K562 (cell line): Measurements from ENCODE around the gene GNAQ. TPM values are rescaled to one million over a fixed set of nuclear protein-coding genes. Genes with fewer than 3 reads are reported as not detected.

ENCODE experiments used
- CCNT2 ChIP-seq: IDR thresholded peaks from 2 replicates; pipeline ENCODE4 v1.6.1; 2011; ENCODE audit warnings: borderline replicate concordance, low read depth, mild to moderate bottlenecking, moderate library complexity, mixed read lengths, low read length; ENCODE audit not compliant: insufficient read length; ENCODE audit errors: extremely low read depth
- FOXA1 ChIP-seq: fragments of 450-650 bp; IDR thresholded peaks from 2 replicates; pipeline ENCODE4 v1.6.1; 2016; ENCODE audit warnings: mild to moderate bottlenecking, borderline replicate concordance
- FOXJ2 ChIP-seq: fragments of 200-800 bp; sonication (Bioruptor generic); IDR thresholded peaks from 2 replicates; pipeline ENCODE4 v1.6.1; 2016; ENCODE audit warnings: missing genetic modification characterization, missing compliant biosample characterization
- NCOR1 ChIP-seq: fragments of 450-650 bp; IDR thresholded peaks from 2 replicates; pipeline ENCODE4 v1.6.1; 2016; ENCODE audit warnings: mild to moderate bottlenecking, moderate library complexity
- NFE2L1 ChIP-seq: fragments of 450-650 bp; IDR thresholded peaks from 2 replicates; pipeline ENCODE4 v1.6.1; 2016; ENCODE audit warnings: missing genetic modification characterization, low read depth, mild to moderate bottlenecking, missing compliant biosample characterization, moderate library complexity, borderline replicate concordance
- NR2C2 ChIP-seq, 2 experiments: fragments of 200-800 bp in 1 of 2; sonication (Bioruptor generic) in 1 of 2; sonication (generic) in 1 of 2; formaldehyde crosslinking in 1 of 2; IDR thresholded peaks; 2 replicates each; pipeline versions ENCODE4 v1.6.1 to v1.8.0; 2016 to 2022; ENCODE audit warnings: mild to moderate bottlenecking in 1 of 2, missing compliant biosample characterization in 1 of 2, missing genetic modification characterization in 1 of 2, missing genetic modification reagents in 1 of 2
- TAF9B ChIP-seq: fragments of 450-650 bp; IDR thresholded peaks from 2 replicates; pipeline ENCODE4 v1.6.1; 2018; ENCODE audit warnings: mild to moderate bottlenecking; ENCODE audit not compliant: partially characterized antibody
- THRAP3 ChIP-seq: fragments of 450-650 bp; IDR thresholded peaks from 2 replicates; pipeline ENCODE4 v1.6.1; 2016; ENCODE audit warnings: mild to moderate bottlenecking, inconsistent platforms, borderline replicate concordance
- TSHZ1 ChIP-seq: fragments of 250-450 bp; sonication (Bioruptor Pico); IDR thresholded peaks from 2 replicates; pipeline ENCODE4 v1.4.0; 2020; ENCODE audit warnings: mild to moderate bottlenecking, moderate library complexity
- WHSC1 ChIP-seq: IDR thresholded peaks from one replicate; pipeline ENCODE4 v1.6.1; 2012; ENCODE audit warnings: low read length, control low read depth, inconsistent platforms
- ZBTB33 ChIP-seq: sonication (generic); formaldehyde crosslinking; IDR thresholded peaks from 2 replicates; pipeline ENCODE4 v1.8.1; 2023; ENCODE audit warnings: mild to moderate bottlenecking, missing genetic modification reagents
- ZKSCAN8 ChIP-seq: fragments of 200-800 bp; sonication (Bioruptor generic); IDR thresholded peaks from 2 replicates; pipeline ENCODE4 v1.6.1; 2016; ENCODE audit warnings: missing genetic modification characterization, missing compliant biosample characterization
- ZNF512 ChIP-seq: IDR thresholded peaks from 2 replicates; pipeline ENCODE4 v1.6.1; 2016; ENCODE audit warnings: missing genetic modification characterization, missing compliant biosample characterization
- ZNF592 ChIP-seq: fragments of 450-650 bp; IDR thresholded peaks from 2 replicates; pipeline ENCODE4 v1.6.1; 2017; ENCODE audit warnings: antibody characterized with exemption, mild to moderate bottlenecking
- ZNF655 ChIP-seq: fragments of 250-450 bp; sonication (Bioruptor Pico); IDR thresholded peaks from 2 replicates; pipeline ENCODE4 v1.5.0; 2021
- polyA plus RNA-seq, 8 experiments: library from polyadenylated mRNA; depleted of rRNA in 4 of 8; stranded (reverse) in 5 of 8; unstranded in 3 of 8; fragments of >200 nt; fragmentation: Nextera tagmentation in 2 of 8; fragmentation: Illumina TruSeq in 1 of 8; extraction: Ambion mirVana in 2 of 8; extraction: Trizol in 1 of 8; gene quantifications; 2 replicates each; pipeline versions ENCODE4 v1.2.1 to v1.2.3, GENCODE V29; 2011 to 2014; ENCODE audit warnings: inconsistent platforms in 1 of 8, missing spikeins in 1 of 8
- total RNA-seq, 7 experiments: library from RNA; depleted of rRNA in 6 of 7; stranded (reverse); fragments of >200 nt in 6 of 7; fragmentation: Illumina TruSeq in 2 of 7; extraction: Trizol in 2 of 7; gene quantifications; 2 replicates each; pipeline versions ENCODE4 v1.2.1 to v1.2.3, GENCODE V29; 2011 to 2021; ENCODE audit warnings: low replicate concordance in 1 of 7

GNAQ gene
- total and polyA plus RNA-seq, 9 of the 15 experiments (the other 6 are each of a cell fraction or from before 2014, with no cell fraction given), result 4.8 to 27.9 (median 17.5) TPM

DNA sequence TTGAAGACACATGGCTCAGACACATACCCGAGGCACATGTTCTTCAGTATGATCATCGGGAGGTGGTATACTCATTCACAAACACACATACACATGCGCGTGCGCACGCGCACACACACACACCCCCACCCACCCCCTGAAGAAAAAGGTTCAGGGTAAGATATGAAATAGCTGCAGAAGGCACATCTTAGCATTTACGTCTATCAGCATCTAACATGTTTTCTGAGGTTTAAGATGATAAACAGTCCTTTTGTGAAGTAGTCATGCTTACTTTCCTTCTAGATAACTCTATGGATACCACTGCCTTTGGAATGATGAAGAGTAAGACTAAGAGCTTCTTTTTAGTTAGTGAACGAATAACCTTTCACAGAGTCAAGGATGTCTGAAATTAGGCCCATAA lies 278.4 kb downstream of the GNAQ start (continued):
- no peak for TF ChIP-seq WHSC1
- no peak for TF ChIP-seq NR2C2 (CRISPR knock-in tag; IDR thresholded peaks at IDR 0.05)
- TF ChIP-seq NR2C2 (tag; IDR thresholded peaks at IDR 0.05), result no peak
- TF ChIP-seq NCOR1, result peak; percentile 30; the same call in 1 of the 2 replicates
- TF ChIP-seq ZKSCAN8 (CRISPR knock-in tag), result no peak
- TF ChIP-seq ZBTB33 (CRISPR knock-in tag), result 0 out of 2 replicates have a peak, but pooled peaks have one; percentile 36
- TF ChIP-seq TAF9B, result no peak
- no peak for TF ChIP-seq ZNF512 (tag)
- no peak for TF ChIP-seq CCNT2
- TF ChIP-seq FOXJ2 (tag), result no peak
- no peak for TF ChIP-seq THRAP3
- no peak for TF ChIP-seq NFE2L1 (tag)
- no peak for TF ChIP-seq ZNF655
- TF ChIP-seq TSHZ1, result no peak
- TF ChIP-seq ZNF592, result no peak
- TF ChIP-seq FOXA1, result no peak
